VCaP (cell line): ENCODE measurements around the gene CD81.
"Not testable (repeated sequence)": the region's sequence is repeated elsewhere in the genome, so short reads cannot be mapped to it uniquely, and the experiment has no call there.

ENCODE experiments used
- H3K27ac ChIP-seq: fragments of 450-650 bp; 2 replicates; pipeline ENCODE4 v1.5.1; 2017
- CTCF ChIP-seq: fragments of 450-650 bp; conservative IDR thresholded peaks from 2 replicates; pipeline ENCODE4 v1.5.1; 2017; ENCODE audit warnings: mild to moderate bottlenecking, moderate library complexity

CD81 gene

GRCh38 chr11:2348986-2349385 lies 28.1 kb upstream of the CD81 start:
- no peak for TF ChIP-seq CTCF

GRCh38 chr11:2351701-2352100 lies 25.4 kb upstream of the CD81 start:
- no peak overlapping the region for H3K27ac ChIP-seq
- TF ChIP-seq CTCF: no peak

More at GRCh38 chr11:2348986-2349385, 28.1 kb upstream of the CD81 start:
- no peak overlapping the region for H3K27ac ChIP-seq

GRCh38 chr11:2352420-2352819 lies 24.7 kb upstream of the CD81 start:
- H3K27ac ChIP-seq: no peak overlapping the region
- TF ChIP-seq CTCF: no peak

GRCh38 chr11:2355000-2355644 lies 22.0 kb upstream of the CD81 start:
- H3K27ac ChIP-seq: no peak overlapping the region
- TF ChIP-seq CTCF: no peak

GRCh38 chr11:2357246-2357645 lies 19.9 kb upstream of the CD81 start:
- H3K27ac ChIP-seq: no peak overlapping the region
- no peak for TF ChIP-seq CTCF

GRCh38 chr11:2357651-2358050 lies 19.5 kb upstream of the CD81 start:
- not testable (repeated sequence) for H3K27ac ChIP-seq

GRCh38 chr11:2358754-2359442 lies 18.2 kb upstream of the CD81 start:
- TF ChIP-seq CTCF: no peak
- H3K27ac ChIP-seq: no peak overlapping the region

GRCh38 chr11:2359557-2359956 lies 17.6 kb upstream of the CD81 start:
- TF ChIP-seq CTCF: no peak

More at GRCh38 chr11:2359557-2359956, 17.6 kb upstream of the CD81 start:
- H3K27ac ChIP-seq: no peak overlapping the region
